ENCODE data around the gene CHADL.

CHADL gene

GRCh38 chr22:41204992-41205900, 35.5 kb downstream of the CHADL start, which contains the start of gene L3MBTL2:
TSS of gene L3MBTL2 (plus strand) at chr22:41205312. CDS start at chr22:41205363, 51 bp downstream.
- Histone ChIP-seq H3K36me3 (0 out of 2 replicates have a peak, but pooled peaks cover under 1% of the 10 kb centered on the region), H3K9me3 (no peaks in the 10 kb centered on the region), H3K27me3 (no peaks in the 10 kb centered on the region), H3K4me3 (ENCODE audit: low read depth, low read length) (peak within 1 kb of the TSS; percentile 98), H3K4me1 (no peaks in the 10 kb centered on the region)
- TF ChIP-seq CTCF (IDR thresholded peaks at IDR 0.05; ENCODE audit: low read depth, low read length), result no peak
- peak; percentile 99 for DNase-seq

DNA sequence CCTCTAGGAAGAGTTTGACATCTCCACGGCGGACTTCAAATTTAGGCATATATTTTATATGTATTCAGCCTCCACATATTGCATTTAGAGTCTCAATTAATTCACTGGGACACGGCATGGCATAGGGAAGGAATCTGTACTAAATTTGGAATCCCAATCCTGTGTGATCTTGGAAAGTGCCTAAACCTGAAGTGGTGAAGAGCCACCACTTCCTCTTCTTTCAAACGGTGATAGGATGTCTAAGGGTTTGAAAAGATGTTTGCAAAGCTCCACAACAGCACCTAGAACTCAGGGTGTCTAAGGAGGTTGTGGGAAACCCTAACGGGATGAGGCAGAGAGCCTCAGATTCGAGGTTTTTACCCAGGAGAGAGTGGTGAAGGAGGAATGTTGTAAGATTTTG, 36.7 kb downstream of the CHADL start:
- no peaks in the 10 kb centered on the region for H3K36me3 ChIP-seq
- no peak for TF ChIP-seq CTCF (IDR thresholded peaks at IDR 0.05; ENCODE audit: low read depth, low read length)
- no peak overlapping the region for H3K4me3 ChIP-seq (ENCODE audit: low read depth, low read length)
- H3K4me1 ChIP-seq, result no peaks in the 10 kb centered on the region
- no peaks in the 10 kb centered on the region; the same call in 1 of the 2 replicates for H3K27me3 ChIP-seq
- no peak for DNase-seq
- no peaks in the 10 kb centered on the region for H3K9me3 ChIP-seq

- Histone ChIP-seq H3K9me3 (no peaks in the 10 kb centered on the region), H3K36me3 (no peaks in the 10 kb centered on the region), H3K4me1 (peaks cover 2% of the 10 kb centered on the region; the same call in 1 of the 2 replicates), H3K27me3 (no peaks in the 10 kb centered on the region; the same call in 1 of the 2 replicates), H3K4me3 (ENCODE audit: low read depth, low read length) (no peak overlapping the region)
- TF ChIP-seq CTCF (IDR thresholded peaks at IDR 0.05; ENCODE audit: low read depth, low read length), result no peak
- DNase-seq, result no peak
These were observed 37.6 kb downstream of the CHADL start for GRCh38 chr22:41203118-41203517.

DNA sequence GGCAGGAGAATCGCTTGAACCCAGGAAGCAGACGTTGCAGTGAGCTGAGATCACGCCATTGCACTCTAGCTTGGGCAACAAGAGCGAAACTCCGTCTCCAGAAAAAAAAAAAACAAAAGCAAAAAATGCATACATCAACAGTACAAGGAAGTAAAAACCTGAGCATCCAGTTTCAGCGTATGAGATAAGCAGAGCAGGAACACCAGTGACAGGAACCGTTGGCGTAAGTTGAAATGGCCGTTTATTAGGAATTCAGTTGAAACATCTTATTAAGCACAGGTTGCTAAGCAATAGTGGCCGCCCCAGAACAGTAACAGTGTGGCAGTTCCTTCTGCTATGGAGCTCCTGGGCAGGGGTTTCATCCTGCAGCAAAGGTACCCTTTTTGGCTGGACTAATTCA, 39.6 kb downstream of the CHADL start:
- DNase-seq, result no peak
- H3K27me3 ChIP-seq, result no peaks in the 10 kb centered on the region; the same call in 1 of the 2 replicates
- no peaks in the 10 kb centered on the region for H3K9me3 ChIP-seq
- H3K36me3 ChIP-seq, result no peaks in the 10 kb centered on the region
- TF ChIP-seq CTCF (IDR thresholded peaks at IDR 0.05; ENCODE audit: low read depth, low read length), result no peak
- peaks cover 2% of the 10 kb centered on the region; the same call in 1 of the 2 replicates for H3K4me1 ChIP-seq
- H3K4me3 ChIP-seq (ENCODE audit: low read depth, low read length), result no peak overlapping the region

GRCh38 chr22:41198027-41198580, 42.6 kb downstream of the CHADL start:
- Histone ChIP-seq H3K9me3 (no peaks in the 10 kb centered on the region), H3K4me3 (ENCODE audit: low read depth, low read length) (peak overlapping the region; percentile 75), H3K4me1 (peaks cover 2% of the 10 kb centered on the region; the same call in 1 of the 2 replicates), H3K27me3 (no peaks in the 10 kb centered on the region; the same call in 1 of the 2 replicates), H3K36me3 (no peaks in the 10 kb centered on the region)
- peak; percentile 62 for DNase-seq
- peak; percentile 18 for TF ChIP-seq CTCF (IDR thresholded peaks at IDR 0.05; ENCODE audit: low read depth, low read length)

All from BE2C (cell line).